ENCODE data around the gene THRSP.

Gene THRSP

DNA sequence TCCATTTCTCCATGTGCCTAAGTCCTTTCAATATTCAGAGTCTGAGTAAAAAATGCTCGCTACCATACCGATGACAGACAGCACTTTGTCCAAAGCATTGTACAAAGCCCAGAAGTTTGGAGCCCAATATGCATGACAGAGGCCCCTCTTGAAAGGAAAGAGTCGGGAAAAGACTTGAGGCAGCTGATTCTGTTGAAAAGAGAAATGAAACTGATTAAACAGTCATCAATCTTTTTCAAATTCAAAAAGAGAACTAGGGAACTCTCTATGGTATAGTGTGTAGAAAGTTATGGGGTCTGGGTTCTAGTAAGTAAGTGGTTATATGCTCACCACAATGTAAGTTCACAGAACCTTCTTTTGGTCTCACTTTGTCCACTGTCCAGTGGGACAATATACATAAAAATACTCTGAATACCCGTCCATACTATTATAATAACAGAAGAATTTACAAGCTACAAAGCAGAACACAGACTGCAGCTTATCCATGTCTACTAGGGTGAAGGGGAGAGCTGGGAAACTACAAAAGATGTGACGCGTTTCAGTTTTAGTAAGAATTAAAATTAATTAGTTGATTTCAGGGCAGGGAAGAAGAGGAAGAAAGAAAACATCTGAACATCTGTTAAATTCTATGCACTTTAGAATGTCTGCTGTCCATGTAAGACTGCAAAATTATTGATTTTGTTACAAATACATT lies 49.1 kb downstream of the THRSP start:
- peaks cover 9% of the 10 kb centered on the region; the same call in 1 of the 2 replicates for H3K36me3 ChIP-seq (ENCODE audit: low read length)
- H3K79me2 ChIP-seq (ENCODE audit: insufficient read depth, low read length), result no peaks in the 10 kb centered on the region
- no peak overlapping the region for H3K27ac ChIP-seq (ENCODE audit: low read depth, low read length)
- no peaks in the 10 kb centered on the region for H3K27me3 ChIP-seq (ENCODE audit: low read length)
- TF ChIP-seq EZH2phosphoT487 (conservative IDR thresholded peaks at IDR 0.05; ENCODE audit: low read length) (no peak), CTCF (IDR thresholded peaks at IDR 0.05; ENCODE audit: insufficient read depth, low read length, poor library complexity, severe bottlenecking) (no peak)
- H4K20me1 ChIP-seq (ENCODE audit: low read depth, low read length), result no peaks in the 10 kb centered on the region
- H2AFZ ChIP-seq (ENCODE audit: low read depth, low read length, severe bottlenecking), result no peak overlapping the region
- no peaks in the 10 kb centered on the region for H3F3A ChIP-seq (ENCODE audit: insufficient read depth)
- H3K4me3 ChIP-seq (ENCODE audit: insufficient read depth, low read length, poor library complexity, severe bottlenecking), result no peak overlapping the region
- H3K9ac ChIP-seq (ENCODE audit: low read length), result no peak overlapping the region
- H3K4me2 ChIP-seq (ENCODE audit: low read depth, low read length, poor library complexity, severe bottlenecking), result no peak overlapping the region
- no peaks in the 10 kb centered on the region for H3K9me3 ChIP-seq (ENCODE audit: insufficient read depth, low read length)
- no peaks in the 10 kb centered on the region for H3K9me2 ChIP-seq (replicated peaks; ENCODE audit: insufficient read depth, low read length)

All from SU-DHL-6 (cell line).